Vagina (tissue), 2 donors: ENCODE data around the gene CHIT1. TPM values are rescaled to one million over a fixed set of nuclear protein-coding genes. Genes with fewer than 3 reads are reported as not detected.

Source experiments
- DNase-seq, 2 donors: peaks; one replicate each; pipeline ENCODE4 v3.0.0-alpha.2; 2017; ENCODE audit errors: extremely low spot score in 2 of 2
- H3K27ac ChIP-seq: fragments of 200-600 bp; sonication (generic); one replicate; pipeline ENCODE4 v1.5.1; 2019
- H3K27me3 ChIP-seq: fragments of 200-600 bp; sonication (generic); one replicate; pipeline ENCODE4 v1.5.1; 2019
- H3K36me3 ChIP-seq, 2 donors: fragments of 200-600 bp; sonication (generic); one replicate each; pipeline ENCODE4 v1.5.1; 2017 to 2019
- H3K4me1 ChIP-seq: fragments of 200-600 bp; sonication (generic); one replicate; pipeline ENCODE4 v1.5.1; 2019
- H3K4me3 ChIP-seq, 2 donors: fragments of 200-600 bp; sonication (generic); 1 replicate in 1 of 2; 2 replicates in 1 of 2; pipeline ENCODE4 v1.5.1; 2016 to 2019
- H3K9me3 ChIP-seq: fragments of 200-600 bp; sonication (generic); one replicate; pipeline ENCODE4 v1.5.1; 2019
- CTCF ChIP-seq, 3 experiments: fragments of 450-650 bp in 2 of 3; fragments of 200-600 bp in 1 of 3; sonication (generic) in 1 of 3; IDR thresholded peaks; one replicate each; pipeline ENCODE4 v1.5.1; 2017 to 2019; ENCODE audit warnings: antibody characterized with exemption in 3 of 3, mild to moderate bottlenecking in 2 of 3, moderate library complexity in 2 of 3
- POLR2A ChIP-seq, 2 donors: fragments of 450-650 bp; IDR thresholded peaks; one replicate each; pipeline ENCODE4 v1.6.1; 2017; ENCODE audit warnings: antibody characterized with exemption in 2 of 2, mild to moderate bottlenecking in 2 of 2, moderate library complexity in 2 of 2
- POLR2AphosphoS5 ChIP-seq, 2 donors: sonication (generic); formaldehyde crosslinking; IDR thresholded peaks; one replicate each; pipeline ENCODE4 v1.9.0; 2017; ENCODE audit warnings: antibody characterized with exemption in 2 of 2, mild to moderate bottlenecking in 2 of 2, low read depth in 1 of 2; ENCODE audit not compliant: insufficient read depth in 1 of 2
- intact Hi-C: fragments of 100-400 bp; cut with DNase I; formaldehyde crosslinking; loops from one replicate; pipeline ENCODE4 v1.15.1; 2023
- total RNA-seq: library from RNA; depleted of rRNA; stranded (reverse); fragments of >200 nt; gene quantifications from one replicate; pipeline ENCODE4 v1.2.3, GENCODE V29; 2016

The CHIT1 gene
- not detected for total RNA-seq

GRCh38 chr1:203229471-203230135 is at the start of gene CHIT1:
CHIT1 (minus strand) TSS chr1:203229673; CDS start chr1:203229636, 37 bp downstream.
- H3K4me1 ChIP-seq: no peaks in the 10 kb centered on the region
- TF ChIP-seq POLR2A (IDR thresholded peaks at IDR 0.05) (no peak), POLR2AphosphoS5 (IDR thresholded peaks at IDR 0.05; ENCODE audit: insufficient read depth in 1 of 2, low read depth in 1 of 2) (no peak), CTCF (IDR thresholded peaks at IDR 0.05) (no peak)
- no peak within 1 kb of the TSS for H3K4me3 ChIP-seq
- no peaks in the 10 kb centered on the region for H3K9me3 ChIP-seq
- H3K27me3 ChIP-seq: no peaks in the 10 kb centered on the region
- intact Hi-C loops: no loop called here
- no peaks in the 10 kb centered on the region for H3K36me3 ChIP-seq
- H3K27ac ChIP-seq: no peak within 1 kb of the TSS
- DNase-seq: no peak

DNA sequence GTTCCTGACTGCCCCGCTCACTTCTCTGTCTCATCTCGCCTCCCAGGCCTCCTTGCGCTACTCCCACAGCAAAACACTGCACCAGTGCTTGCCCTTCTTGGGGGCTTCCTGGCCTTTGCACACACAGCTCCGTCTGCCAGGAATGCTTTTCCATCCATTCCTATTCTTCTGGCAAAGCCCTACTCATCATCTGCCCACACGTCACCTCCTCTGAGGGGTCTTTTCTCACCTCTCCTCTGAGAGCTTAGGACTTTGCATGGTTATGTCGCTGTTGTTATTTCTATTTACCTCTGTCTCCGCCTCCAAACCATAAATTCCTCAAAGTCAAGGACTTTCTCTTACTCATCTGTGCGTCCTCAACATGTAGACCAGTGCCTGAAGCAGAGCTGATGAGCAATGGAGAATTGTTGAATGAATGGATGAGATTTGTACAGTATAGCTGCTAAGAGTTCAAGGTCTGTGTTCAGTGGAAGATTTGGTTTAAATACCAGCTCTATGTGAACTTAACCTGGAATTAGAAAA is 49.5 kb upstream of the CHIT1 start:
- H3K4me1 ChIP-seq: peaks cover 68% of the 10 kb centered on the region
- H3K36me3 ChIP-seq: no peaks in the 10 kb centered on the region
- no peaks in the 10 kb centered on the region for H3K9me3 ChIP-seq
- peak overlapping the region in 1 of 2 donors; percentile 32 for H3K4me3 ChIP-seq
- H3K27me3 ChIP-seq: no peaks in the 10 kb centered on the region
- TF ChIP-seq CTCF (IDR thresholded peaks at IDR 0.05) (no peak), POLR2AphosphoS5 (IDR thresholded peaks at IDR 0.05; ENCODE audit: insufficient read depth in 1 of 2, low read depth in 1 of 2) (no peak), POLR2A (IDR thresholded peaks at IDR 0.05) (no peak)
- H3K27ac ChIP-seq: peak overlapping the region; percentile 93
- no peak for DNase-seq
- intact Hi-C loops: loop anchor here (5.0 kb wide), 1 partner anchor 188 kb away; no protein-coding TSS in a partner anchor

GRCh38 chr1:203278082-203278884 is 48.8 kb upstream of the CHIT1 start:
- TF ChIP-seq CTCF (IDR thresholded peaks at IDR 0.05): no peak
- peak; percentile 88 to 95 for TF ChIP-seq POLR2AphosphoS5 (IDR thresholded peaks at IDR 0.05; ENCODE audit: insufficient read depth in 1 of 2, low read depth in 1 of 2)
- H3K27me3 ChIP-seq: no peaks in the 10 kb centered on the region
- peak; percentile 95 to 98 for DNase-seq
- intact Hi-C loops: loop anchor here (5.0 kb wide), 1 partner anchor 189 kb away; no protein-coding TSS in a partner anchor
- H3K4me3 ChIP-seq: peak overlapping the region in 1 of 2 donors; percentile 32
- no peaks in the 10 kb centered on the region for H3K36me3 ChIP-seq
- H3K9me3 ChIP-seq: no peaks in the 10 kb centered on the region
- peaks cover 74% of the 10 kb centered on the region for H3K4me1 ChIP-seq
- H3K27ac ChIP-seq: peak overlapping the region; percentile 93

DNA sequence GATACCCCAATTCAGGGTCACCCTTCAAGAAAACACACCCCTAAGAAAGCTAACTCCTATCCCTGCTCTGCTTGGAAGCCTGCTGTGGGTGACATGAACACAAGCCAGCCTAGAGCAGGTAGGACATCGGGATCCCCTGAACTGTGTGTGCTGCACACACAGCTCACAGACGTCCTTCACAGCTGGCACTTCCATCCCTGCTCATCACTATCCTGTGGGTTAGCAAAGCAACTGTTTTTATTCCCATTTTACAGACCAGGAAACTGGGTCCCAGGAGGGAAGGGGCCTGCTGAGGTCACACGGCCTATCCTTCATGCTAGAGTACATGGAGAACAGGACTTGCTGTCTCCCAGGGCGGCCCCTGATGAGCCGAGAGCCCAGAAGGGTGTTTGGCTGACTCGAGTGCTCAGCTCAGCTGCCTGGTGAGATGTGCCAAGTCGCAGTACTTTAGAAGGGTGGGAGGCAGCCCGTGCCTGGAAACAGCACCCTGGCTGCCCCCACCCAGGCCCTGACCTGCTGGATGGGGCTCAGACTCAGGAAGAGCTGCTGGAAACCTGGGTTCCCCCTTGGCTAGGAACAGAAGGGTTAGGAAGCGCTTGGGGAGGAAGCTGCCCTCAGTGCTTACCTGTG is 47.6 kb upstream of the CHIT1 start:
- H3K9me3 ChIP-seq: no peaks in the 10 kb centered on the region
- peaks cover 78% of the 10 kb centered on the region for H3K4me1 ChIP-seq
- DNase-seq: peak in 1 of 2 donors; percentile 87
- peak in 1 of 2 donors; percentile 22 for TF ChIP-seq POLR2AphosphoS5 (IDR thresholded peaks at IDR 0.05; ENCODE audit: insufficient read depth in 1 of 2, low read depth in 1 of 2)
- no peak for TF ChIP-seq CTCF (IDR thresholded peaks at IDR 0.05)
- no peak overlapping the region for H3K4me3 ChIP-seq
- intact Hi-C loops: loop anchor here (5.0 kb wide), 1 partner anchor 190 kb away; no protein-coding TSS in a partner anchor
- H3K27ac ChIP-seq: peak overlapping the region; percentile 93
- no peaks in the 10 kb centered on the region for H3K36me3 ChIP-seq
- H3K27me3 ChIP-seq: no peaks in the 10 kb centered on the region
